CD4-positive, alpha-beta T cell treated with Interleukin-6 at 100 ng/mL for 8 hours (primary cell): ENCODE results near the gene GRB2.
"Not testable (repeated sequence)": the region's sequence is repeated elsewhere in the genome, so short reads cannot be mapped to it uniquely, and the experiment has no call there.

Experiments
- DNase-seq: peaks from one replicate; pipeline ENCODE4 v3.0.0-alpha.2; 2020; ENCODE audit warnings: mixed read lengths, low spot score

GRB2 gene

GRCh38 chr17:75405365-75406221 lies at the start of gene GRB2:
Gene GRB2, minus strand, starts transcription at chr17:75405678. Its CDS starts 12,050 bp downstream, at chr17:75393628.
- DNase-seq, result peak; percentile 100

GRCh38 chr17:75454672-75455071 lies 49.2 kb upstream of the GRB2 start:
- not testable (repeated sequence) for DNase-seq

- DNase-seq, result no peak
These were observed 48.7 kb upstream of the GRB2 start for GRCh38 chr17:75454193-75454592.

- no peak for DNase-seq
These were observed 44.8 kb upstream of the GRB2 start for GRCh38 chr17:75450270-75450669.

- no peak for DNase-seq
These were observed 42.7 kb upstream of the GRB2 start for GRCh38 chr17:75447951-75448856.

- not testable (repeated sequence) for DNase-seq
These were observed 40.4 kb upstream of the GRB2 start for GRCh38 chr17:75445896-75446295.

GRCh38 chr17:75445296-75445695 lies 39.8 kb upstream of the GRB2 start:
- no peak for DNase-seq

- DNase-seq, result no peak
These were observed 37.0 kb upstream of the GRB2 start for GRCh38 chr17:75442168-75443103.

- no peak for DNase-seq
These were observed 35.4 kb upstream of the GRB2 start for GRCh38 chr17:75440738-75441448.

GRCh38 chr17:75439287-75439686 lies 33.8 kb upstream of the GRB2 start:
- no peak for DNase-seq

GRCh38 chr17:75437404-75437803 lies 31.9 kb upstream of the GRB2 start:
- not testable (repeated sequence) for DNase-seq

GRCh38 chr17:75434433-75434832 lies 29.0 kb upstream of the GRB2 start:
- DNase-seq, result not testable (repeated sequence)

- DNase-seq, result no peak
These were observed 27.8 kb upstream of the GRB2 start for GRCh38 chr17:75433218-75433783.

- DNase-seq, result no peak
These were observed 24.9 kb upstream of the GRB2 start for GRCh38 chr17:75430159-75430974.

- no peak for DNase-seq
These were observed 23.3 kb upstream of the GRB2 start for GRCh38 chr17:75428543-75429469.

- no peak for DNase-seq
These were observed 13.1 kb upstream of the GRB2 start for GRCh38 chr17:75418531-75418930.

- no peak for DNase-seq
These were observed 11.6 kb upstream of the GRB2 start for GRCh38 chr17:75417054-75417580.

GRCh38 chr17:75416006-75416405 lies 10.5 kb upstream of the GRB2 start:
- no peak for DNase-seq
